Activated CD4-positive, CD25-positive, alpha-beta regulatory T cell treated with anti-CD3 and anti-CD28 coated beads, Interleukin-2, amount 50 U/mL, for 72 hours (primary cell): ENCODE data around the gene RSPRY1.
"Not testable (repeated sequence)": the region's sequence is repeated elsewhere in the genome, so short reads cannot be mapped to it uniquely, and the experiment has no call there.

ENCODE experiments used
- DNase-seq: peaks from one replicate; pipeline ENCODE4 v3.0.0; 2021

RSPRY1 gene

DNA sequence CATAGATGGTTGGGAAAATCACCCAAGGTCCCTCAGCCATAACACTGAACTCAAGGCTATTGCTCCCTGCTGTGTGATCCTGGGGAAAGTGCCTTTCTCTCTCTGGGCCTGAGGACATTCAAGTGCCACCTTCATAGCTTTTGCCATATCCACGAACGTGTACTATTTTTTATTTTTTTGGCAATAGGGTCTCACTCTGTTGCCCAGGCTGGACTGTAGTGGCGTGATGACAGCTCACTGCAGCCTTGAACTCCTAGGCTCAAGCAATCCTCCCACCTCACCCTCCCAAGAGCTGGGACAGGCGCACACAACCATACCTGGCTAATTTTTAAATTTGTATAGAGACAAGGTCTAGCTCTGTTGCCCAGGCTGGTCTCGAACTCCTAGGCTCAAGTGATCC, 87.7 kb downstream of the RSPRY1 start:
- DNase-seq = no peak

DNA sequence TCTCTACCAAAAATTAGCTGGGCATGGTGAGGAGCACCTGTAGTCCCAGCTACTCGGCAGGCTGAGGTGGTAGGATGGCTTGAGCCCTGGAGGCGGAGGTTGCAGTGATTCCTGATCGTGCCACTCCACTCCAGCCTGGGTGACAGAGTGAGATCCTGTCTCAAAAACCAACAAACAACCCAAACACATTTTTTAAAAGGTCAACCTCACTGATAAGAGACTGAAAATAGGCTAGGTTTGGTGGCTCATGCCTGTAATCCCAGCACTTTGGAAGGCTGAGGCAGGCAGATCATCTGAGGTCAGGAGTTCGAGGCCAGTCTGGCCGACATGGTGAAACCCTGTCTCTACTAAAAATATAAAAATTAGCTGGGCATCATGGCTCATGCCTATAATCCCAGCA, 89.8 kb downstream of the RSPRY1 start:
- not testable (repeated sequence) for DNase-seq

DNA sequence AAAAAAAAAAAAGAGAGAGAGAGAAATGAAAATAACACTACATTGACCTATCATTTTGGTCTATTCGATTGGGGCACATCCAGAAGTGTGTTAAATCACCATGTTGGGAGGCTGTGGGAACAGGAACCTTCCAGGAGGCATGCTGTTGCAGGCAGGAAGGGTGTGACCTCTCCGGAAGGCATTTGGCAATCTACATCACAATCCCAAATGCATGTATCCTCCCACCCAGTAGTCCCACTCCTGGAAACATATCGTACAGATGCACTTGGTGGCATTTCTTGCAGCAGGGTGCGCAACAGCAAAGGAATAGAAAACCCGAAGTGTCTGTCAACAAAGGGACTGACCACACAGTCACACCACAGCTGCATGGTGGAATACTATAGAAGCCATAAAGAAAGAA, 90.5 kb downstream of the RSPRY1 start:
- no peak for DNase-seq

DNA sequence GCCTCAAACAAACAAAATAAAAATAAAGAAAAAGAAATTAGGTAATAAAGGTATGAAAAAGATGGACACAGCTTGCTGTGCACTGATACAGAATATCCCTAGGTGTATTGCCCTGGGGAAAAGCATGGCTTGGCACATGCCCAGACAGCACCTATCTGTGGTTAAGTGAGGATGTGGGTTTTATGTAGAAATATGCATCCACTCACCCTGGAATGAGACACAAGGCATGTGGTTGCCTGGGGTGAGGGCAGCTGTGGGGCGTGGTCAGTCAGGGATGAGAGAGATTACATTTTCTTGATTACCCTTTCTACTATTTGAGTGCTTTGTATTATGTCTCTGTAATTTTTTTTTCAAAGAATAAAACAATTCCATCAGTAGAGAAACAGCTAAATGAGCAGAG, 91.5 kb downstream of the RSPRY1 start:
- DNase-seq = peak; percentile 44

DNA sequence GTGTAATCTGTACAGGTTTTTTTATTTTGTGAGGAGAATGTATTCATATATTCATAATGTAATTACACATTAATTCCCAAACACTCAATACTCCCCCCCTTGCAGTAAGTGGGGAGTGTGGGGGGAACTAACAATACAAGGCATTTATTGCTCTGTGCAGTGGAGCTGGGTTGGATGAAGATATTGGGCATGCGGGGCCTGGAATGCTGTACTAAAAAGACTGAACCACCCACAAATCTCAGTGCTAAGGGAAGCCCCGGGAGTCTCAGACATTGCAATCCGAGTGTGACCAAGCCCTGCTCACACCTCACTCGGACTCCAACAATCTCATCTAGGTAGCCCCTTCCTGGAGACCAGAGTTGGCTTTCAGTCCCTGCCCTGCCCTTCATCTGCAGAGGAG, 92.4 kb downstream of the RSPRY1 start:
- no peak for DNase-seq

DNA sequence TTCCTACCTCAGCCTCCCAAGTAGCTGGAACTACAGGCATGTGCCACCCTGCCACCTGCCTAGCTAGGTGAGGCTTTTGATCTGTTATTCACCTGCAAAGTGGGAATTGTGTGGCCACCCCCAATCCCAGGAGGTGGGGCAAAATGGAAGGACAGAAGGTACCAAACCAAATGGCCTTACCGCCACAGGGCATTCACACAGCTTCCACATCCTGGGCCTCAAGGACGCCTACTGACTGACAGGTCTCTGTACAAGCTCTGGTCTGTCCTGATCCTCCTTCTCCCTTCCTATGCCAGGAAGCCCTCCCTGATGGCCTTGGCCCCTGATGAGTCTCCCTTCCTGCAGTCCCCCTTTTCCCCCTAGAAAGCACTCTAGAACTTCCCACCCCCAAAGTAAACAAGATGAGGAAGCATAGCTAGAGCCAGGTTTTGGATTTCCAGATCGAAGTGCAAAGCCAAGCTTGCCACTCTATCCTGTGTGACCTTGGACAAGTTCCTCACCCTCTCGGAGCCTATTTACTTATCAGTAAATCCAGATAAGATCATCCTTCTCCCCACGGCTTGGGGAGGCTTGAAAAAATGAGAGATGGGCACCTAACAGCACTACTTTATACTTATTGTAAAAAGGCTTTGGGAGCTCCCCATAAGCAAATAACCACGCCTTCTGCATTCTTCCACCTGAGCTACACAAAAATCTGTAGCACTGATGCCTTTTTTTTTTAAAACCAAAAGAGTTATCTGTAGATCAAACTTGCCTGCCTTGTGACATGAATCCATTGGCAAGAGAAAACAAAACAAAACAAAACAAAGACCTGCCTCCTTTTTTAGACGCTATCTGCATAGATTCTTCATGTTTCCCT, 93.9 kb downstream of the RSPRY1 start:
- no peak for DNase-seq

DNA sequence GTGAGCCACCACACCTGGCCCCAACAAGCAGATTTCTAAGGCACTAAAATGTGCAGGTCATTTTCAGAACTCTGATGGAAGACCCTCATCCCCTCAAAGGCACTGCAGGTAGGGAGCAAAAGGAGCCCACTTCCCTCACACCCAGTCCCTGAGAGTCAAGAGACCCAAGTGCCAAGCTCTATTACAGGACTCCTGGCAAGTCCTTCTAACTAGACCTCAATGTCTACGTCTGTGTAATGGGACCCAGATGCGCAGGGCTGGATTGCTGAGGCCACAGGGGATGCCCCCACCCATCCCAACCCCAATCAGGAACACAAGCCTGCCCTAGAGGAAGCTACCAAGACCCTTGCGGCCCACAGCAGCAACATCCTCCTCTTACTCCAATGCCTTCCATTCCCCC, 95.7 kb downstream of the RSPRY1 start:
- DNase-seq = no peak

DNA sequence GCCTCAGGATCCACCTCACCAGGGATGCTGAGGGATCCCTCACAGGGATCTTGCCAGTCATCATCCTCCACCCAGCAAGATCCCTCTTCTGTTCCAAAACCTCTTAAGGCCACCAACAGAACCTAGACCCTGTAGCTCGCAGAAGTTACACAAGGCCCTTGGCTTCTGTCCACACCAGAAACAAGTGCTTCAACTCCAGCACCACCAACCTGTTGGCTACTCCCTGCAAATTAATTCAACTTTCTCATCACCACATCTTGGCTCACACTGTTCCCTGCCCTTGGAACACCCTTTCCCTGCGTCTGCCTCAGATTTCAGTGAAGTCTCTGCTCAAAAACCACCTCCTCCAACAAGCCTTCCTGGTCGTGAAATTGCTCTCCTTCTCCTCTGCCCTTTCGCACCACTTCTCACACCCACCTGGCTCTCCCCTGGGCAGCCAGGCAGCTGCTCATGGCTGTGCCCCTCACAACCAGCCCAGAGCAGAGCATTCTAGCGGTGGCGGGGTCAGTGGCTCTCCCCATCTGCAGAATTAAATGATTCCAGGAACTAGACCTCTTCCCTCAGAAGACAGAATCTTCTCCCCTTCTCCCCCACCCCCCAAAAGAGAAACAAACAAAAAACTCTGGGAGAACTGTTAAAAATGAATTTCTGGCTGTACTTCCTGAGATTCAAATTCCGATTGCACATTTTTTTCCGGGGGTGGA, 96.5 kb downstream of the RSPRY1 start:
- no peak for DNase-seq

DNA sequence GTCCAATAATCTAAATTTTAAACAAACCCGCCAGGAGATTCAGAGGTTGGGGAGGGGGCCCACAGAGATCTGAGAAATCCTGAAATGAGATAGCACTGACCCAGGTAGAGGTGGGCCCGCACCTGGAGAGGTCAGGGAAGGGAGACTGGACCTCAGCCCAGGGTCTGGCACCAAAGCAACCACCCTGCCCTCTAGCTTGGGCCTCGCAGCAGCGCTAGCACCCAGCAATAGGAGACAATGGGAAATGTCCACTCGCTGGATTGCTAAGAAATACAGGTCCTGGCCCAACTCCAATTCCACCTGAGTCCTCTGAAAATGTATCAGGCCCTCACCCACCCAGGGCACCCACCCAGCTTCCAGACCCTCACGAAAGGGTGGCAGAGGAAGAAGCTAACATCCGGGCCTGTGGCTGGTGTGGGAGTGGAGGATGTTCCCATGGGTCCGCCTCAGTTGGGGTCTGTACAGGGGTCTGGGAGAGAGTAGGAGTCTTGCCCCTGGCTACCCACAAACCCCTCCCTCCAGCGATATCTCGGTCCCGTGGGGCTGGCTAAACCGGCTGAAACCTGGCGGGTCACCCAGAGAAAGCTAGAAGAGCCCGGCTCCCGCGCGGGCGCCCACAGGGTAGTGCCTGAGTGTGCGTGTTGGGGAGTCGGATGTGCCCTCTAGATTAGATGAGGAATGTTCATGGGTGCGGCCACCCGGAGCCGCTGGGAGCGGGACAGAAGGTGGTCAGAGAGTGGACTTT, 97.3 kb downstream of the RSPRY1 start:
- DNase-seq = no peak

DNA sequence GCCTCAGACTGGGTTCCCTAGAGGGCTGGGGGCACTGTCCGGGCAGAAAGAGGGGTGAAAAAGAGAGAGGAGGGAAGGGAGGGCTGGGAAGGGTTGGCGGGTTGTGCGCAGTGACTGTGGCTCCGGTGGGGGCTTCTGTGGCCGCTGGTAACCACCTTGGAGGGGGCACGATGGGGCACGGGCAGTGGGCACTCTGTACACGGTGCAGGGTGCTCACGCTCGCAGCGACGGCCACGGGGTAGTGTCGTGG, 97.8 kb downstream of the RSPRY1 start:
- DNase-seq = no peak

DNA sequence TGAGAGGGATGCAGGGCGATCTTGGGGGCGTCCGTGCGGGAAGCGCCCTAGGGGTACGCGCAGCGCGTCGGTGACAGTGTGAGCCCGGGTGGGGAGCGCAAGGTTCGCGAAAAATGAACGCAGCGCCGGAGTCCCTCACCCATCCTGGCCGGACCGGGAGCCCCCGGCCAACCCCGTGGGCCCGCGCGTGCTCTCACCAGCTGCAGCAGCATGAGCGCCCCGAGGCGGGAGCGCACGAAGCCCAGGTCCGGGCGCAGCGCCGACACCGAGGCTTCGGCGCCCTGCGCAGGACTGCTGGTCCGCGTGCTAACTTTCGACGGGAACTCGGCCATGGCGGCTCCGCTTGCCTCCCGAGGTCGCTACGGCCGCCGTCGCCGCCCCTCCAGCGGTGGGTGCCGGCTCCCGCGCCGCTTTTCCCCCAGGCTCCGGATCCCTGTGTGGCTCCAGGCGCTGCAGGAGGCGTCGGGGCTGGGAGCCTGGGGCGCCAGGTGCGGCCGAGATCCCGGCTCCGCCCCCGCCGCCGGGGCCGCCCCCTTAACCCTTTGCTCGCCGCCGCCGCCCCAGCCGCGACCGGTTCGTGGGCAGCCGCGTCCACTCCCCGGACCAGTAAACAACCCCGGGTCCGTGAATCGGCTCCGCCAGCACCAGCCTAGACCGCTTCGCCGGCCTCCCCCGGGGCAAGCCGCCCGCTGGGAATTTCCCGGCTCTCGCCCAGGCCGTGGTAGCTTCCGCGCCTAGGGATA, 98.3 kb downstream of the RSPRY1 start, which contains the start of gene PLLP:
Gene PLLP, minus strand, starts transcription at position 464 of the 743 bp plus-strand sequence. Its CDS starts 132 bp downstream, at position 332.
- peak; percentile 51 for DNase-seq

DNA sequence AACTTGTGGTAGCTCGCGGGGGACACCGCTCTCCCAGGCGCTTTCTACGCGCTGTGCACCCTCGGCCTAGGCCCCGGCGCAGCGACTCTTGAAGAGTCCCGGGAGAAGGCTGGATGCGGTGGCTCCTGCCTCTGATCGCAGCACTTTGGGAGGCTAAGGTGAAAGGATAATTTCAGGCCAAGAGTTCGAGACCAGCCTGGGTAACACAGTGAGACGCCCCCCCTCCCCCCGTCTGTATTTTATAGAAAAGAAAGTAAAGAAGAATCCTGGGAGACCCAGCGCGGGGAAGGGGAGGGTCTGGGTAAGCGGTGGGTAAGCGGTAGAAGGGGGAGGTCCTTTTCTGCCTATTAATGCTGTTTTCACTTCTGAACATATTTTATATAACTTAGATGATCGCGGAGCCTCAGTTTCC, 98.8 kb downstream of the RSPRY1 start:
- DNase-seq = no peak

DNA sequence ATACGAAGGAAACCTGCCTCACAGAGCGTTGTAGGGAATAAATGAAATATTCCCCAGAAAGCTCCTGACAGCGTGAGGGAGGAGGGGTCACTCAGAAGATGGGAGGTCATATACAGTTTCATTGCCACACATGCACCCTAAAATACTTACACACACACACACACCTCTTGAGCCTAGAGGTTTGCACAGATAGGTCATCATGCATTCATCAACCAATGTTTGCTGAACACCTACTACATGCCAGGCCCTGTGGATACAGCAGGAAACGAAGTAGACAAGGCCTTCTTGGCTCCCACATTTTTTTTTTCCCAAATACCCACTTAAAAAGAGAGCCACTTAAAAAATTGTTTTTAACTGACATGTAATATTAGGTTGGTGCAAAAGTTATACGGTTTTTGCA, 99.2 kb downstream of the RSPRY1 start:
- DNase-seq = no peak

DNA sequence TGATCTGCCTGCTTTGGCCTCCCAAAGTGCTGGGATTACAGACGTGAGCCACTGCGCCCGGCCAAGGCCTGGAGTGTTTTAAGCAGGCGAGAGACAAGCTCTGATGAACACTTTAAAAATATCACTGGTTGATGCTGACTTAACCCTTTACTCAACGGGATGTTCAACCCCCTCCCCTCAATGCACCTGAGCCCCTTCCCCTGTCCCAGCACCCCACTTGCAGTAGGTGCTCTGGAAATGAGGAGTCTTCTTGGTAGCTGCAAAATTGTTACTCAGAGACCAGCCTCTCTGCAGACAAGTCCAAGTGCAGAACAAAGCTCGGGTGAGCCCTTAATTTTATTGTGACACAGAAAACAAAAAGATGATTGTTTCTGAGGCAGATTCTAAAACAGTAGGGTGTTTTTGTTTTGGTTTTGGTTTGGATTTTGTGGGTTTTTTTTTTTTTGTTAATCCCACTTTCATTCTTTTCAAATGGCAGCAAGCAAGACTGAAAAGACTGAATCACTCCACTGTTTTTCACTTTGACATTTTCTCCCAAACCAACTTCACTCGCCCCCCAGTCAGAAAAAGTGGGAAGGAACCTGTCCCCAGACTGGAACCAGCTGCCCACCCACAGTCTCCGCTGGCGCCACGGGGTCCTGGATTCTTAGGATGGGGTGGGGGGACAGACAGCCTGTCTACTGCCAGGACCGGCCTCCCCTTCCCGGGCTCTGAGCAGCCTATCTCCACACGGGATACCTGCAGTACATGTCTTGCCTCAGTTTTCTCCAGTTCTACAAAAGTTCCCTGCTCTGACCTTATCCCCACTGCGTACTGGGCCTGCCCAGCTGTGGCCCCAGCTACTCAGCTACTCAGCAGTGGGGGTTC, 103.5 kb downstream of the RSPRY1 start:
- DNase-seq = no peak
